ENCODE data around the gene SLC13A5.

Gene SLC13A5

DNA sequence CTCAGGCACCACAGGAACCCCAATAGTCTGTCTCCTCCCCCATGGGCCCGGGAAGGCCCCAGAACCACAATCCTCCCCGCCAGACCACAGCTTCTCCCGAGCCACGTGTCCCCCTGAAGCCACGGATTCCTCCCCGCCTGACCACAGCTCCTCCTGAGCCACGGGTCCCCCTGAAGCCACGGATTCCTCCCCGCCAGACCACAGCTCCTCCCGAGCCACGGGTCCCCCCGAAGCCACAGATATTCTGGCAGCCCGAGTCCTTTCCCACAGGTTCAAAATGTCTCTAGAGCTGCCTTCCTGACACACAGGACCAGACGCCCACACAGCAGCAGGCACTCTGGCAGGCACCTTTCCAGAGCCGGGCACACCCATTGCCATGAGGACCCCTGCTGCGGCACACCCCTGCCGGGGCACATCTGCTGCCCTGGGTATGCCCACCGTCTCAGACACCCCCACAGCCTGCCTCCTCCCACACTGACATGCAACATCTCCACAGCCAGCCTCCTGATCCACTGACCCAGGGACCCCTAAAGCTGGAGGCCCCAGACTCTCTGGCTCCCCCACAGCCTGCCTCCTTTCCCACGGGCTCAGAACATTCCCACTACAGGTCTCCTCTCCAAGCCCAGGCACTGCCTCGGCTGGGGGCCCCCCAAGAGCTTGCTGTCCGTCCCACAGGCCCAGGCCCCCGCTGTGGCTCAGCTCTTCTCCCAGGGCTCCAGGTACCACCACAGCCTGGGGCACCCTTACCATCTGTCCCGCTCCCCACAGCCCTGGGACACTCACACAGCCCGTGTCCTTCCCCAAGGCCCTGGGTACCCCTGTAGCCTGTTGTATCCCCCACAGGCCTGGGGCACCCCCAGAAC is 74.9 kb downstream of the SLC13A5 start:
- no peak for DNase-seq (ENCODE audit: low read depth)

DNA sequence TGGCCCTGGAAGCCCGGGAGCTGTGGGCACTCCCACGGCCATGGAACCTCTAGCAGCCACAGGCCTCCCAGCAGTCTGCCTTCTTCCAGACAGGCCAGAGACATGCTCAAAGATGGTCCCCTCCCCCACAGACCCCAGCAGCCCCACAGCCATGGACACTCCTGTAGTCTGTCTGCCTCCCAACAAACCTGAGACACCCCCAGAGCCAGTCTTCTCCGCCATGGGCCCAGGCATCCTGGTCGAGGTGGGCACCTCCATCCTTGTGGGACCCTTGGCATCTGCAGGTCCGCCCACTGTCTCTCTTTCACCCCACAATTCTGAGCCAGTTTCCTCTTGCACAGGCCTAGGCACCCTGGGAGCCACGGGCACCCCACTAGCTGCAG is 75.7 kb downstream of the SLC13A5 start:
- no peak for DNase-seq (ENCODE audit: low read depth)

DNA sequence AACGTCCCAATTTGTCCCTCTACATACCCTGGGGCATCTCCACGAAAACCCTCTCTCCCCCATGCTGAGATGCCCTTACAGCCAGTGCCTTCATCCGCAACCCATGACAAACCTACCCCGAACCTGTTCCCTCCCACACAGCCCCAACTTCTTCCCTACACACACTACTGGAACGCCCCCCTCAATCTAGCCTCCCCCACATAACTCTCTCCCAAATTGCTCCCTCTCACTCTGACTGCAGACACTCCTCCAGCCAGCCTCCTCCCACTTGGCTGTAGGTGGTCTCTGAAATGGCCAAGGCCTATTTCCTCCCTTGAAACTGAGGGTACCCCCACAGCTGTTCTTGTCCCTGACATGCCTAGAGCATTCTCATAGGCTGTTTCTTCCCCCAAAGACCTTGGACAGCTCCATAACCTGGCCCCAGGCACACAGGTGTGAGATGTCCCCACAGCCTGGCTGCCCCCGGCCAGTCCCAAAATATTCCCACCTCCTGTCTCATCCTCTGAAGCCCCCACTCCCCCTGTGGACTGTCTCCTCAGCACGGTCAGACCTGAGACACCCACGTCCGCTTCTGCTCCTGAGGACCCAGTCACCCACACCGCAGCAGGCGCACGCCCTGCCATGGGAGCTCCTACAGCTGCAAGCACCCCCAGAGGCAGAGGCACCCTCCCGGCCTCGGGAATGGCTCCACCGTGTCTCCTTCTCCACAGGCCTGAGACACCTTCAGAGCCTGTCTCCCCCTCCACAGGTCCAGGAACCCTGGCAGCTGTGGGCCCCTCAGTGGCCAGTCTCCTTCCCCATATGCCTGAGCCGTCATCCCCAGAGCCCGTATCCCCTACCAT is 76.3 kb downstream of the SLC13A5 start:
- DNase-seq (ENCODE audit: low read depth): no peak

- no peak for DNase-seq (ENCODE audit: low read depth)
These were observed 77.1 kb downstream of the SLC13A5 start for GRCh38 chr17:6636105-6636504.
